Adrenal gland (tissue), 5 donors: ENCODE data around the gene POLR3K.

ENCODE experiments used
- POLR2A ChIP-seq, 2 donors: fragments of 450-650 bp; IDR thresholded peaks; one replicate each; pipeline ENCODE4 v1.6.1; 2017; ENCODE audit warnings: antibody characterized with exemption in 2 of 2, mild to moderate bottlenecking in 2 of 2, moderate library complexity in 1 of 2
- TF ChIP-seq, protein P1 (sequence below), 6 experiments: fragments of 450-650 bp in 4 of 6; fragments of 200-600 bp in 2 of 6; sonication (generic) in 1 of 6; IDR thresholded peaks; 1 replicate in 5 of 6; 2 replicates in 1 of 6; pipeline versions ENCODE4 v1.5.1 to v1.8.0; 2016 to 2021; ENCODE audit warnings: antibody characterized with exemption in 6 of 6, mild to moderate bottlenecking in 2 of 6, moderate library complexity in 1 of 6
- donor health status: DM: no; HTN: no; CAD: no.

DNA sequence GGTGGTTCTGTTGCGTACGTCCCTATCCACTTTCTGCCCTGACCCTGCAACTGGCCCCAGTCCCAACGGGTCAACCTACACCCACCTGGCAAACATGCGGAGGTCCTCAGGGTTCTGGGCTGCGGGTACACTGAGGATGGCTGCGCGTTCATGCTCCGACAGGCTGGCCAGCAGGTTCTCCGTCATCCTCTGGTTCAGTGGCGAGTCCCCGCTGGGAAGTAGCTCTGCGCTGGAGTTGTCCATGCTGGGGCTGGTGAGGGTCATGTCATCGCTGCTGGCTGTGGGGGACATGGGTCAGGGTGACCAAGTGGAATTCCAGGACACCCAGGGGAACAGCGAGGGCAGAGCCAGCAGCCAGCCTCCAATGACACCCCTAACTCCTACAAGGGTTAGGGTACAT, 35.2 kb upstream of the POLR3K start:
- TF ChIP-seq, protein P1, sequence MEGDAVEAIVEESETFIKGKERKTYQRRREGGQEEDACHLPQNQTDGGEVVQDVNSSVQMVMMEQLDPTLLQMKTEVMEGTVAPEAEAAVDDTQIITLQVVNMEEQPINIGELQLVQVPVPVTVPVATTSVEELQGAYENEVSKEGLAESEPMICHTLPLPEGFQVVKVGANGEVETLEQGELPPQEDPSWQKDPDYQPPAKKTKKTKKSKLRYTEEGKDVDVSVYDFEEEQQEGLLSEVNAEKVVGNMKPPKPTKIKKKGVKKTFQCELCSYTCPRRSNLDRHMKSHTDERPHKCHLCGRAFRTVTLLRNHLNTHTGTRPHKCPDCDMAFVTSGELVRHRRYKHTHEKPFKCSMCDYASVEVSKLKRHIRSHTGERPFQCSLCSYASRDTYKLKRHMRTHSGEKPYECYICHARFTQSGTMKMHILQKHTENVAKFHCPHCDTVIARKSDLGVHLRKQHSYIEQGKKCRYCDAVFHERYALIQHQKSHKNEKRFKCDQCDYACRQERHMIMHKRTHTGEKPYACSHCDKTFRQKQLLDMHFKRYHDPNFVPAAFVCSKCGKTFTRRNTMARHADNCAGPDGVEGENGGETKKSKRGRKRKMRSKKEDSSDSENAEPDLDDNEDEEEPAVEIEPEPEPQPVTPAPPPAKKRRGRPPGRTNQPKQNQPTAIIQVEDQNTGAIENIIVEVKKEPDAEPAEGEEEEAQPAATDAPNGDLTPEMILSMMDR (IDR thresholded peaks at IDR 0.05) = no peak
- TF ChIP-seq POLR2A (IDR thresholded peaks at IDR 0.05) = no peak
